HepG2 (cell line): Measurements from ENCODE around the gene PTGR3.

Experiments used
- CBX2 ChIP-seq, 2 experiments: fragments of 200-600 bp in 1 of 2; sonication (generic); formaldehyde crosslinking in 1 of 2; IDR thresholded peaks; 2 replicates each; pipeline versions ENCODE4 v1.7.0 to v1.8.1; 2018 to 2022; ENCODE audit warnings: low read depth in 2 of 2, low read length in 1 of 2, mild to moderate bottlenecking in 1 of 2, missing genetic modification reagents in 1 of 2
- E2F5 ChIP-seq: sonication (generic); formaldehyde crosslinking; conservative IDR thresholded peaks from 2 replicates; pipeline ENCODE4 v1.4.0; 2020; ENCODE audit warnings: missing genetic modification reagents
- ESRRA ChIP-seq: sonication (generic); formaldehyde crosslinking; IDR thresholded peaks from 2 replicates; pipeline ENCODE4 v1.5.1; 2020; ENCODE audit warnings: mild to moderate bottlenecking, low read depth, missing genetic modification reagents
- HMG20B ChIP-seq: conservative IDR thresholded peaks from 2 replicates; pipeline ENCODE4 v1.6.1; 2016; ENCODE audit warnings: missing genetic modification reagents, missing compliant biosample characterization
- IRF2 ChIP-seq: IDR thresholded peaks from 2 replicates; pipeline ENCODE4 v1.6.1; 2018; ENCODE audit warnings: missing genetic modification reagents, missing compliant biosample characterization
- MAX ChIP-seq: IDR thresholded peaks from 2 replicates; pipeline ENCODE4 v1.6.1; 2012; ENCODE audit warnings: inconsistent platforms
- MTF2 ChIP-seq: sonication (generic); formaldehyde crosslinking; IDR thresholded peaks from 2 replicates; pipeline ENCODE4 v1.5.0; 2020; ENCODE audit warnings: missing genetic modification reagents, borderline replicate concordance
- RFX5 ChIP-seq: IDR thresholded peaks from 2 replicates; pipeline ENCODE4 v1.6.1; 2011; ENCODE audit warnings: low read depth, low read length, improper control_type of control experiment
- ZMYM3 ChIP-seq: sonication (generic); formaldehyde crosslinking; IDR thresholded peaks from 2 replicates; pipeline ENCODE4 v1.5.1; 2020; ENCODE audit warnings: mild to moderate bottlenecking, missing genetic modification reagents
- ZNF331 ChIP-seq: sonication (generic); formaldehyde crosslinking; IDR thresholded peaks from 2 replicates; pipeline ENCODE4 v1.4.0; 2020; ENCODE audit warnings: missing genetic modification reagents
- ZSCAN29 ChIP-seq: sonication (generic); formaldehyde crosslinking; conservative IDR thresholded peaks from 2 replicates; pipeline ENCODE4 v1.4.0; 2020; ENCODE audit warnings: mild to moderate bottlenecking, missing genetic modification reagents

DNA sequence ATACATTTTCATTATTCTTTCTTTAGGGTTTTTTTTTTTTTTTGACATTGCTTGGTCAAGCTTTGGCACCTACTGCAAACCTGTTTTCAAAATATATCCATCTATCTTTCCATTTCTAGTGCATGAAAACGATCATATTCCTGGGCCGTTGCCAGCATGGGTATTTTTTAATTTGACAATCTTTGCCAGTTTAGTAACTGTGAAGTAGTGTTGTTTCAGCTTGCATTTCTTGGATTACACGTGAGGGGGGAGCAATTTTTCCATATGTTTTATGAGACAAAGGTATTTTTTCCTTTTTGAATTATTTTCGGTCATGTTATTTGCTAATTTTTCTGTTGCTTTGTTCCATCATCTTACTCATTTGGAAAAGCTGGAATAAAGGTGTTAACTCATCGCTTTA is 42.5 kb upstream of the PTGR3 start:
- TF ChIP-seq ZSCAN29 (CRISPR knock-in tag) = no peak
- no peak for TF ChIP-seq E2F5 (CRISPR knock-in tag)
- TF ChIP-seq MAX = no peak
- no peak for TF ChIP-seq HMG20B (CRISPR knock-in tag)
- no peak for TF ChIP-seq ESRRA (CRISPR knock-in tag)
- TF ChIP-seq IRF2 (CRISPR knock-in tag) = no peak
- no peak for TF ChIP-seq RFX5
- no peak for TF ChIP-seq CBX2 (IDR thresholded peaks at IDR 0.05; ENCODE audit: low read depth, low read length)
- TF ChIP-seq CBX2 (CRISPR knock-in tag; IDR thresholded peaks at IDR 0.05; ENCODE audit: low read depth) = no peak
- TF ChIP-seq ZNF331 (CRISPR knock-in tag) = no peak
- TF ChIP-seq MTF2 (CRISPR knock-in tag) = no peak
- no peak for TF ChIP-seq ZMYM3 (CRISPR knock-in tag)
